Smooth muscle cell of the coronary artery (primary cell): ENCODE measurements around the gene HAVCR2. TPM values are rescaled to one million over a fixed set of nuclear protein-coding genes. Genes with fewer than 3 reads are reported as not detected.

ENCODE experiments used
- total RNA-seq: library from RNA; depleted of rRNA; stranded (reverse); fragments of >200 nt; gene quantifications from 2 replicates; pipeline ENCODE4 v1.2.3, GENCODE V29; 2014; ENCODE audit warnings: low replicate concordance

The HAVCR2 gene
- 0.30 and 6.9 TPM in 2 replicates for total RNA-seq

GRCh38 chr5:157108976-157109375 is at the start of gene HAVCR2:
TSS of gene HAVCR2 (minus strand) at chr5:157109044. CDS start at chr5:157108983, 61 bp downstream.

GRCh38 chr5:157142317-157143126 is 33.7 kb upstream of the HAVCR2 start, which contains the start of gene MED7:
TSS of gene MED7 (minus strand) at chr5:157142865. CDS start at chr5:157139431, 3,434 bp downstream.

GRCh38 chr5:157059093-157059539 is 49.7 kb downstream of the HAVCR2 start, which contains the start of gene HAVCR1:
TSS of gene HAVCR1 (minus strand) at chr5:157059116. CDS start at chr5:157057943, 1,173 bp downstream.

Other genes with a start within 250 kb of the HAVCR2 start
- gene TIMD4, start 145.8 kb downstream of the HAVCR2 start, total RNA-seq: not detected in 2 replicates
- not detected in 2 replicates for gene HAVCR1, start 49.9 kb downstream of the HAVCR2 start, total RNA-seq
- 4.3 and 6.4 TPM in 2 replicates for gene MED7, start 33.8 kb upstream of the HAVCR2 start, total RNA-seq
- not detected in 2 replicates for gene GARIN3, start 57.2 kb upstream of the HAVCR2 start, total RNA-seq
- gene ITK, start 71.8 kb upstream of the HAVCR2 start, total RNA-seq: not detected in 2 replicates
- gene CYFIP2, start 157.1 kb upstream of the HAVCR2 start, total RNA-seq: 5.8 and 23.4 TPM in 2 replicates